IMR-90 (cell line): ENCODE data around the gene FAM53B. TPM values are rescaled to one million over a fixed set of nuclear protein-coding genes. Genes with fewer than 3 reads are reported as not detected.

ENCODE experiments used
- ATAC-seq: fragments of 200-7000 bp; cut with Tn5 transposase; 2 replicates; pipeline ENCODE4 v1.9.1; 2020; ENCODE audit warnings: low read depth, mild to moderate bottlenecking, moderate library complexity
- BruUV-seq: library from RNA; stranded (reverse); fragments of 400-500 nt; replicated peaks from 2 replicates; lab custom pipeline; 2021; lab: Mats Ljungman, UMichigan
- CTCF ChIA-PET: fragments of 300-600 bp; formaldehyde crosslinking; extraction: SDS; loops from one replicate; lab custom pipeline; 2021; ENCODE audit warnings: antibody characterized with exemption; lab: Yijun Ruan, JAX
- POLR2A ChIA-PET: fragments of 300-600 bp; sonication (Branson Sonifier 250); formaldehyde crosslinking; loops from one replicate; lab custom pipeline; 2022; ENCODE audit warnings: antibody characterized with exemption; ENCODE audit not compliant: unreplicated experiment; lab: Charles Lee
- DNase-seq: peaks from one replicate; pipeline ENCODE4 v3.0.0; 2013
- H2AFZ ChIP-seq: replicated peaks from 2 replicates; pipeline ENCODE3; 2013; ENCODE audit warnings: low read length, mild to moderate bottlenecking; ENCODE audit not compliant: poor library complexity
- H2AK5ac ChIP-seq: 2 replicates; pipeline ENCODE4 v1.6.1; 2013; ENCODE audit warnings: low read depth, low read length, inconsistent platforms
- H2AK9ac ChIP-seq: replicated peaks from 2 replicates; pipeline ENCODE3; 2013; ENCODE audit warnings: mild to moderate bottlenecking, low read depth, low read length, moderate library complexity; ENCODE audit not compliant: poor library complexity
- H2BK120ac ChIP-seq: 2 replicates; pipeline ENCODE4 v1.6.1; 2013; ENCODE audit warnings: low read depth, low read length, inconsistent platforms
- H2BK15ac ChIP-seq: 3 replicates; pipeline ENCODE4 v1.6.1; 2013; ENCODE audit warnings: low read depth, low read length, inconsistent platforms
- H2BK20ac ChIP-seq: 2 replicates; pipeline ENCODE4 v1.6.1; 2013; ENCODE audit warnings: low read depth, mild to moderate bottlenecking, inconsistent platforms, low read length, moderate library complexity
- H2BK5ac ChIP-seq: 2 replicates; pipeline ENCODE4 v1.6.1; 2013; ENCODE audit warnings: mild to moderate bottlenecking, low read depth, low read length, inconsistent platforms; ENCODE audit not compliant: poor library complexity, severe bottlenecking
- H3K14ac ChIP-seq: replicated peaks from 2 replicates; pipeline ENCODE4 v1.6.1; 2013; ENCODE audit warnings: low read depth, low read length, inconsistent platforms
- H3K18ac ChIP-seq: 2 replicates; pipeline ENCODE4 v1.6.1; 2013; ENCODE audit warnings: low read depth, low read length, control low read depth
- H3K23ac ChIP-seq: 2 replicates; pipeline ENCODE4 v1.6.1; 2013; ENCODE audit warnings: low read depth, low read length, inconsistent platforms
- H3K27ac ChIP-seq: 2 replicates; pipeline ENCODE4 v1.5.1; 2013; ENCODE audit warnings: mild to moderate bottlenecking, control low read depth, low read length; ENCODE audit not compliant: insufficient read depth
- H3K27me3 ChIP-seq: 2 replicates; pipeline ENCODE4 v1.6.1; 2013; ENCODE audit warnings: low read length; ENCODE audit not compliant: control insufficient read depth, insufficient read depth
- H3K36me3 ChIP-seq: 2 replicates; pipeline ENCODE4 v1.6.1; 2013; ENCODE audit warnings: low read length, mixed read lengths; ENCODE audit not compliant: control insufficient read depth, insufficient read depth
- H3K4ac ChIP-seq: 2 replicates; pipeline ENCODE4 v1.6.1; 2013; ENCODE audit warnings: low read depth, low read length, inconsistent platforms
- H3K4me1 ChIP-seq: 2 replicates; pipeline ENCODE4 v1.6.1; 2013; ENCODE audit warnings: low read length, mixed read lengths; ENCODE audit not compliant: control insufficient read depth, insufficient read depth
- H3K4me2 ChIP-seq: 2 replicates; pipeline ENCODE4 v1.6.1; 2013; ENCODE audit warnings: low read depth, mild to moderate bottlenecking, control low read depth, low read length, moderate library complexity
- H3K4me3 ChIP-seq: 2 replicates; pipeline ENCODE4 v1.5.1; 2013; ENCODE audit warnings: low read depth, mild to moderate bottlenecking, control low read depth, low read length, moderate library complexity; ENCODE audit not compliant: insufficient read depth
- H3K56ac ChIP-seq: 2 replicates; pipeline ENCODE4 v1.6.1; 2013; ENCODE audit warnings: low read length, inconsistent platforms; ENCODE audit not compliant: insufficient read depth; ENCODE audit errors: extremely low read depth
- H3K79me1 ChIP-seq, 2 experiments: 2 replicates each; pipeline ENCODE4 v1.6.1; 2013; ENCODE audit warnings: low read length in 2 of 2, inconsistent platforms in 1 of 2, low read depth in 1 of 2
- H3K9ac ChIP-seq: 2 replicates; pipeline ENCODE4 v1.6.1; 2013; ENCODE audit warnings: low read depth, low read length, control low read depth
- H3K9me1 ChIP-seq: 2 replicates; pipeline ENCODE4 v1.6.1; 2013; ENCODE audit warnings: low read length, inconsistent platforms; ENCODE audit not compliant: insufficient read depth
- H3K9me3 ChIP-seq: 2 replicates; pipeline ENCODE4 v1.6.1; 2013; ENCODE audit warnings: low read length; ENCODE audit not compliant: control insufficient read depth, insufficient read depth
- H4K20me1 ChIP-seq: 2 replicates; pipeline ENCODE4 v1.6.1; 2013; ENCODE audit warnings: low read length, inconsistent platforms; ENCODE audit not compliant: insufficient read depth
- H4K5ac ChIP-seq: 2 replicates; pipeline ENCODE4 v1.6.1; 2013; ENCODE audit warnings: mild to moderate bottlenecking, low read depth, low read length, control low read depth
- H4K8ac ChIP-seq, 2 experiments: 2 replicates each; pipeline ENCODE4 v1.6.1; 2013; ENCODE audit warnings: low read depth in 2 of 2, low read length in 2 of 2, control low read depth in 1 of 2, inconsistent platforms in 1 of 2
- H4K91ac ChIP-seq: 2 replicates; pipeline ENCODE4 v1.6.1; 2013; ENCODE audit warnings: low read depth, low read length, inconsistent platforms; ENCODE audit not compliant: insufficient read depth
- ELK1 ChIP-seq: fragments of 150-350 bp; IDR thresholded peaks from 2 replicates; pipeline ENCODE4 v1.6.1; 2016; ENCODE audit warnings: low read depth, mild to moderate bottlenecking, low read length, moderate library complexity, borderline replicate concordance
- NFE2L2 ChIP-seq: fragments of 150-350 bp; IDR thresholded peaks from 2 replicates; pipeline ENCODE4 v1.6.1; 2016; ENCODE audit warnings: low read depth, mild to moderate bottlenecking, low read length
- WGBS, 2 experiments: methylation state at CpG; one replicate each; pipeline versions ENCODE4 v1.1.5 to v1.1.7; 2013; ENCODE audit warnings: missing lambda C conversion rate in 2 of 2; ENCODE audit not compliant: insufficient read length in 1 of 2; ENCODE audit errors: extremely low coverage in 2 of 2; 5-methylcytosine and 5-hydroxymethylcytosine counted together
- dilution Hi-C: fragments of 300-500 bp; cut with HindIII; formaldehyde crosslinking; loops from one replicate; pipeline ENCODE4 v1.14.3; 2018; ENCODE audit warnings: low sequenced_read_pairs; ENCODE audit not compliant: unreplicated experiment
- in situ Hi-C: fragments of 300-500 bp; cut with MboI; formaldehyde crosslinking; loops from 3 replicates; pipeline ENCODE4 v1.14.3; 2019; ENCODE audit warnings: low sequenced_read_pairs, inconsistent platforms, mixed read lengths
- intact Hi-C: fragments of 100-400 bp; cut with micrococcal nuclease; formaldehyde crosslinking; loops from 2 replicates; pipeline ENCODE4 v1.10.0; 2022
- polyA plus RNA-seq, 3 experiments: library from polyadenylated mRNA; depleted of rRNA; stranded (reverse); fragments of >200 nt; gene quantifications; 2 replicates each; pipeline ENCODE4 v1.2.3, GENCODE V29; 2012; ENCODE audit warnings: low replicate concordance in 1 of 3
- total RNA-seq: library from RNA; depleted of rRNA; stranded (reverse); fragments of >200 nt; gene quantifications from 2 replicates; pipeline ENCODE4 v1.2.3, GENCODE V29; 2012

Gene FAM53B
- total and polyA plus RNA-seq, 2 of the 4 experiments (the other 2 are of a cell fraction) = 3.8 to 5.7 TPM

- in situ Hi-C loops = no loop called here
- H4K91ac ChIP-seq = no peak overlapping the region
- H3K18ac ChIP-seq = no peak overlapping the region
- H3K9ac ChIP-seq = no peak overlapping the region
- H3K4me2 ChIP-seq = no peak overlapping the region
- no peaks in the 10 kb centered on the region for H3K27me3 ChIP-seq
- no peak overlapping the region for H3K14ac ChIP-seq
- no peak overlapping the region for H4K8ac ChIP-seq
- POLR2A ChIA-PET = no interaction called here
- dilution Hi-C loops = no loop called here
- H3K27ac ChIP-seq = no peak overlapping the region
- H3K56ac ChIP-seq = no peak overlapping the region
- no peak for DNase-seq
- CTCF ChIA-PET = interaction anchor here (0.6 kb wide), 1 partner anchor 29 kb away, joined by 3 read pairs; no protein-coding TSS in a partner anchor
- H3K4ac ChIP-seq = no peak overlapping the region
- no peak overlapping the region for H2AK5ac ChIP-seq
- H2BK5ac ChIP-seq = no peak overlapping the region
- H3K79me1 ChIP-seq = 0 out of 4 replicates have a peak, but pooled peaks cover 0 to 3% of the 10 kb centered on the region in 2 experiments
- no peak overlapping the region for H3K4me3 ChIP-seq
- ATAC-seq = no peak
- intact Hi-C loops = loop anchor here (5.0 kb wide), 1 partner anchor 112 kb away; the partner anchor contains the start of gene FAM53B
- no peaks in the 10 kb centered on the region for H3K36me3 ChIP-seq
- BruUV-seq = no TSS peak
- H4K20me1 ChIP-seq = peaks cover 3% of the 10 kb centered on the region
- H4K5ac ChIP-seq = no peak overlapping the region
- no peak overlapping the region for H2AFZ ChIP-seq
- no peak overlapping the region for H2BK15ac ChIP-seq
- TF ChIP-seq NFE2L2 (no peak), ELK1 (no peak)
- no peaks in the 10 kb centered on the region; the same call in 1 of the 2 replicates for H3K4me1 ChIP-seq
- no peak overlapping the region for H2AK9ac ChIP-seq
- no peak overlapping the region for H2BK20ac ChIP-seq
- H3K9me3 ChIP-seq = no peaks in the 10 kb centered on the region
- no peak overlapping the region for H2BK120ac ChIP-seq
- no peak overlapping the region for H3K23ac ChIP-seq
- 100% methylated on average over 2 of the region's 6 CpGs; no CpG with 5 or more reads in 1 of the 2 experiments for WGBS, 2 experiments
- no peaks in the 10 kb centered on the region; the same call in 1 of the 2 replicates for H3K9me1 ChIP-seq
Measured at GRCh38 chr10:124629842-124630241, 114.3 kb downstream of the FAM53B start.
